Activated naive CD8-positive, alpha-beta T cell treated with anti-CD3 and anti-CD28 coated beads, Interleukin-2, amount 50 U/mL, for 16 hours (primary cell): ENCODE measurements around the gene HTR4.
"Not testable (repeated sequence)": the region's sequence is repeated elsewhere in the genome, so short reads cannot be mapped to it uniquely, and the experiment has no call there.

Source experiments
- DNase-seq: peaks from one replicate; pipeline ENCODE4 v3.0.0-alpha.2; 2020; ENCODE audit warnings: low read depth, low spot score

HTR4 gene

GRCh38 chr5:148532969-148533670 is 121.2 kb downstream of the HTR4 start:
- DNase-seq, result no peak

- DNase-seq, result not testable (repeated sequence)
Observed at GRCh38 chr5:148529450-148529849, 124.9 kb downstream of the HTR4 start.

GRCh38 chr5:148524721-148525120 is 129.6 kb downstream of the HTR4 start:
- DNase-seq, result no peak

GRCh38 chr5:148523139-148523538 is 131.2 kb downstream of the HTR4 start:
- DNase-seq, result no peak

GRCh38 chr5:148515460-148515859 is 138.9 kb downstream of the HTR4 start:
- DNase-seq, result no peak

GRCh38 chr5:148514344-148514743 is 140.0 kb downstream of the HTR4 start:
- DNase-seq, result no peak

- no peak for DNase-seq
Observed at GRCh38 chr5:148512498-148512897, 141.8 kb downstream of the HTR4 start.

- no peak for DNase-seq
Observed at GRCh38 chr5:148511810-148512347, 142.4 kb downstream of the HTR4 start.

- no peak for DNase-seq
Observed at GRCh38 chr5:148509893-148510292, 144.4 kb downstream of the HTR4 start.

- DNase-seq, result no peak
Observed at GRCh38 chr5:148507648-148508047, 146.7 kb downstream of the HTR4 start.

GRCh38 chr5:148499452-148499851 is 154.9 kb downstream of the HTR4 start:
- DNase-seq, result no peak

GRCh38 chr5:148497757-148498156 is 156.6 kb downstream of the HTR4 start:
- no peak for DNase-seq

- no peak for DNase-seq
Observed at GRCh38 chr5:148492351-148492750, 162.0 kb downstream of the HTR4 start.

- DNase-seq, result no peak
Observed at GRCh38 chr5:148491793-148492184, 162.5 kb downstream of the HTR4 start.

- no peak for DNase-seq
Observed at GRCh38 chr5:148491015-148491792, 163.1 kb downstream of the HTR4 start.

- no peak for DNase-seq
Observed at GRCh38 chr5:148488757-148489156, 165.6 kb downstream of the HTR4 start.

GRCh38 chr5:148486456-148486855 is 167.9 kb downstream of the HTR4 start:
- no peak for DNase-seq

GRCh38 chr5:148484651-148485050 is 169.7 kb downstream of the HTR4 start:
- DNase-seq, result no peak

GRCh38 chr5:148483750-148484149 is 170.6 kb downstream of the HTR4 start:
- no peak for DNase-seq

GRCh38 chr5:148482697-148483462 is 171.4 kb downstream of the HTR4 start:
- peak; percentile 17 for DNase-seq

GRCh38 chr5:148482196-148482595 is 172.1 kb downstream of the HTR4 start:
- DNase-seq, result no peak

GRCh38 chr5:148477429-148477828 is 176.9 kb downstream of the HTR4 start:
- DNase-seq, result no peak
